GM19025 (cell line): Measurements from ENCODE around the gene PTPRT.

Experiments used
- ATAC-seq: cut with Tn5 transposase; IDR thresholded peaks from one replicate; pipeline ENCODE4 v1.9.1; 2021; ENCODE audit warnings: mild to moderate bottlenecking, low read depth, moderate library complexity; ENCODE audit not compliant: unreplicated experiment

PTPRT gene

GRCh38 chr20:42041000-42041565 is 1148.6 kb downstream of the PTPRT start:
- no peak for ATAC-seq

GRCh38 chr20:42027746-42028268 is 1161.9 kb downstream of the PTPRT start:
- no peak for ATAC-seq

GRCh38 chr20:42026599-42026998 is 1163.1 kb downstream of the PTPRT start:
- no peak for ATAC-seq

GRCh38 chr20:42024653-42025052 is 1165.1 kb downstream of the PTPRT start:
- ATAC-seq = no peak
